B cell (primary cell): ENCODE data around the gene ALOX12. TPM values are rescaled to one million over a fixed set of nuclear protein-coding genes. Genes with fewer than 3 reads are reported as not detected.

Source experiments
- ATAC-seq: fragments of 200-7000 bp; cut with Tn5 transposase; one replicate; pipeline ENCODE4 v1.10.0; 2021; ENCODE audit warnings: low read depth, mild to moderate bottlenecking, moderate number of reproducible peaks, moderate library complexity
- CTCF ChIA-PET: fragments of 350-600 bp; sonication (Branson Sonifier 250); formaldehyde crosslinking; loops from one replicate; lab custom pipeline; 2021; ENCODE audit warnings: antibody characterized with exemption, inconsistent platforms; lab: Charles Lee
- POLR2A ChIA-PET: fragments of 350-600 bp; sonication (Branson Sonifier 250); formaldehyde crosslinking; loops from one replicate; lab custom pipeline; 2021; ENCODE audit warnings: antibody characterized with exemption; lab: Charles Lee
- DNase-seq: peaks from one replicate; pipeline ENCODE4 v3.0.0; 2013
- H2AFZ ChIP-seq: 2 replicates; pipeline ENCODE4 v1.6.1; 2012; ENCODE audit warnings: mild to moderate bottlenecking, low read depth, low read length; ENCODE audit not compliant: insufficient read depth, poor library complexity, severe bottlenecking
- H3K27ac ChIP-seq, 2 donors: 1 replicate in 1 of 2; 2 replicates in 1 of 2; pipeline ENCODE4 v1.5.1; 2012 to 2013; ENCODE audit warnings: low read length in 2 of 2, mild to moderate bottlenecking in 2 of 2, moderate library complexity in 1 of 2
- H3K27me3 ChIP-seq, 4 experiments: fragments of 200-600 bp in 1 of 4; sonication (generic) in 1 of 4; replicated peaks in 1 of 4; 1 replicate in 2 of 4; 2 replicates in 2 of 4; pipeline versions ENCODE4 v1.6.1 to v1.7.0; 2013 to 2016; ENCODE audit warnings: low read length in 3 of 4, mild to moderate bottlenecking in 2 of 4, mixed read lengths in 1 of 4, moderate library complexity in 1 of 4; ENCODE audit not compliant: insufficient read depth in 4 of 4, control insufficient read depth in 3 of 4; ENCODE audit errors: control extremely low read depth in 1 of 4
- H3K36me3 ChIP-seq, 2 experiments: replicated peaks in 1 of 2; 1 replicate in 1 of 2; 2 replicates in 1 of 2; pipeline versions ENCODE4 v1.6.1 to v1.7.1; 2013; ENCODE audit warnings: low read length in 1 of 2; ENCODE audit not compliant: insufficient read depth in 2 of 2, control insufficient read depth in 1 of 2; ENCODE audit errors: control extremely low read depth in 1 of 2, extremely low read depth in 1 of 2
- H3K4me1 ChIP-seq, 2 donors: fragments of 200-600 bp in 1 of 2; sonication (generic) in 1 of 2; 1 replicate in 1 of 2; 2 replicates in 1 of 2; pipeline versions ENCODE4 v1.5.1 to v1.6.1; 2013 to 2017; ENCODE audit warnings: low read length in 2 of 2; ENCODE audit not compliant: control insufficient read depth in 2 of 2, insufficient read depth in 2 of 2
- H3K4me2 ChIP-seq: replicated peaks from 2 replicates; pipeline ENCODE3; 2012; ENCODE audit warnings: mild to moderate bottlenecking, low read depth, low read length; ENCODE audit not compliant: poor library complexity, severe bottlenecking
- H3K4me3 ChIP-seq, 5 experiments: fragments of 200-600 bp in 1 of 5; sonication (generic) in 1 of 5; 1 replicate in 3 of 5; 2 replicates in 2 of 5; pipeline versions ENCODE4 v1.5.1 to v1.7.0; 2011 to 2016; ENCODE audit warnings: low read length in 4 of 5, mild to moderate bottlenecking in 4 of 5, low read depth in 2 of 5, control low read depth in 1 of 5, moderate library complexity in 1 of 5; ENCODE audit not compliant: insufficient read depth in 1 of 5; ENCODE audit errors: control extremely low read depth in 1 of 5, extremely low read depth in 1 of 5
- H3K79me2 ChIP-seq: fragments of 200-600 bp; sonication (generic); one replicate; pipeline ENCODE4 v1.6.0; 2016; ENCODE audit warnings: low read length; ENCODE audit not compliant: control insufficient read depth, insufficient read depth
- H3K9ac ChIP-seq: fragments of 200-600 bp; sonication (generic); 2 replicates; pipeline ENCODE4 v1.6.1; 2017; ENCODE audit warnings: mild to moderate bottlenecking, low read length, moderate library complexity
- H3K9me3 ChIP-seq, 3 donors: one replicate each; pipeline versions ENCODE4 v1.6.1 to v1.7.1; 2013; ENCODE audit warnings: low read length in 2 of 3; ENCODE audit not compliant: control insufficient read depth in 2 of 3, insufficient read depth in 1 of 3; ENCODE audit errors: control extremely low read depth in 1 of 3
- H4K20me1 ChIP-seq: 2 replicates; pipeline ENCODE4 v1.6.0; 2012; ENCODE audit warnings: mild to moderate bottlenecking, low read length; ENCODE audit not compliant: insufficient read depth, control insufficient read depth, poor library complexity, severe bottlenecking
- H3K27ac Mint-ChIP-seq: one replicate; pipeline ENCODE4 v1.8.0; 2021; ENCODE audit warnings: mixed read lengths
- H3K27me3 Mint-ChIP-seq: one replicate; pipeline ENCODE4 v1.8.0; 2021; ENCODE audit warnings: mixed read lengths
- H3K4me1 Mint-ChIP-seq: one replicate; pipeline ENCODE4 v1.8.0; 2021; ENCODE audit warnings: mixed read lengths
- H3K4me3 Mint-ChIP-seq: one replicate; pipeline ENCODE4 v1.8.0; 2021; ENCODE audit warnings: mixed read lengths
- H3K9me3 Mint-ChIP-seq: one replicate; pipeline ENCODE4 v1.8.0; 2022; ENCODE audit warnings: mixed read lengths; ENCODE audit not compliant: insufficient read depth
- CTCF ChIP-seq: fragments of 200-600 bp; IDR thresholded peaks from one replicate; pipeline ENCODE4 v1.8.0; 2022; ENCODE audit warnings: antibody characterized with exemption, mild to moderate bottlenecking
- EZH2 ChIP-seq: IDR thresholded peaks from 2 replicates; pipeline ENCODE4 v1.6.1; 2012; ENCODE audit warnings: borderline replicate concordance, low read depth, mild to moderate bottlenecking, moderate library complexity, low read length; ENCODE audit not compliant: insufficient read depth, poor library complexity, severe bottlenecking
- WGBS: methylation state at CpG from one replicate; pipeline ENCODE4 v1.1.5; 2013; ENCODE audit warnings: missing lambda C conversion rate; ENCODE audit not compliant: insufficient coverage; 5-methylcytosine and 5-hydroxymethylcytosine counted together
- intact Hi-C: fragments of 100-400 bp; cut with micrococcal nuclease; formaldehyde crosslinking; loops from one replicate; pipeline ENCODE4 v1.10.0; 2022
- polyA plus RNA-seq: library from polyadenylated mRNA; depleted of rRNA; stranded (reverse); fragments of >200 nt; gene quantifications from 2 replicates; pipeline ENCODE4 v1.2.3, GENCODE V29; 2012
- total RNA-seq, 2 donors: library from RNA; stranded (reverse); fragments of 120-200 nt in 1 of 2; gene quantifications; 1 replicate in 1 of 2; 2 replicates in 1 of 2; pipeline versions ENCODE4 v1.2.3 to v1.2.4, GENCODE V29; 2013 to 2022

ALOX12 gene
- total and polyA plus RNA-seq, 2 donors (not counting 1 experiment from before 2014, with no cell fraction given), result 0.07 TPM; not detected in 1

- Mint-ChIP-seq H3K27me3 (no peaks in the 10 kb centered on the region), H3K27ac (peak overlapping the region; percentile 98), H3K9me3 (no peaks in the 10 kb centered on the region), H3K4me3 (peak overlapping the region; percentile 94), H3K4me1 (peaks cover 49% of the 10 kb centered on the region)
- Histone ChIP-seq H3K4me2 (peak overlapping the region; percentile 98), H3K9ac (peak overlapping the region; percentile 99), H3K4me1 (peaks cover 21 to 41% of the 10 kb centered on the region in 2 donors), H3K36me3 (no peaks in the 10 kb centered on the region), H2AFZ (peak overlapping the region; percentile 86), H3K9me3 (no peaks in the 10 kb centered on the region), H3K79me2 (peaks cover 38% of the 10 kb centered on the region), H3K27ac (peak overlapping the region; percentile 86 to 100), H4K20me1 (no peaks in the 10 kb centered on the region), H3K27me3 (no peaks in the 10 kb centered on the region), H3K4me3 (peak overlapping the region; percentile 58 to 97 (median 88))
- ATAC-seq (peak; percentile 11), DNase-seq (no peak)
- CTCF ChIA-PET, result interaction anchor here (0.9 to 1.7 kb wide), 12 partner anchors 10 to 192 kb away, joined by 3 to 21 read pairs (median 4); partner anchors contain the start of gene BCL6B
- WGBS, result 6% methylated on average over 6 of the region's 7 CpGs
- POLR2A ChIA-PET, result interaction anchor here (0.9 to 1.7 kb wide), 13 partner anchors 9 to 651 kb away, joined by 3 to 26 read pairs (median 8); partner anchors contain the start of genes NEURL4, RNASEK and SLC16A11
- intact Hi-C loops, result loop anchor here (1.0 to 5.0 kb wide), 5 partner anchors 8 to 402 kb away; partner anchors contain the start of genes BCL6B, EIF5A, FGF11 and TMEM102
- TF ChIP-seq CTCF, result no peak
- no peak for TF ChIP-seq EZH2
Measured at GRCh38 chr17:7034955-7035590, 39.2 kb downstream of the ALOX12 start.
